ENCODE results near the gene FBXO2.

DNA sequence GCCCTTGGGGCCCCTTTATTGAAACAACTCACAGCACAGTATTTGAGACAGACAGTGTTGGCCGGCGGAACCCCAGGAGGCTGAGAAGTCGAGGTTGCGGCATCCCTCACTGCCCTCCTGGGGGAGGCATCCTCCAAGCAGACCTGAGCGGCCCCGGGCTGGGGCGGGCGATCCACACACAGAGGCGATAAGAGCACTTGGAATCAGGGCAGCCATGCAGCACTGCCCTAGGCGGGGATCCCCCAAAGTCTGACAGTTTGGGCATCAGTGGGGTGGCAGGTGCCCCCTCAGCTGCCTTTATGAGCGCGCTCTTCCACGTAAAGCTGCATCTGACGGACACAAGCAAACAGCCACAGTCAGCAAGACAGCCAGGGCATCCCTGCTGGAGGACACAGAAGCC lies 20.3 kb upstream of the FBXO2 start:
- TF ChIP-seq, protein P1, sequence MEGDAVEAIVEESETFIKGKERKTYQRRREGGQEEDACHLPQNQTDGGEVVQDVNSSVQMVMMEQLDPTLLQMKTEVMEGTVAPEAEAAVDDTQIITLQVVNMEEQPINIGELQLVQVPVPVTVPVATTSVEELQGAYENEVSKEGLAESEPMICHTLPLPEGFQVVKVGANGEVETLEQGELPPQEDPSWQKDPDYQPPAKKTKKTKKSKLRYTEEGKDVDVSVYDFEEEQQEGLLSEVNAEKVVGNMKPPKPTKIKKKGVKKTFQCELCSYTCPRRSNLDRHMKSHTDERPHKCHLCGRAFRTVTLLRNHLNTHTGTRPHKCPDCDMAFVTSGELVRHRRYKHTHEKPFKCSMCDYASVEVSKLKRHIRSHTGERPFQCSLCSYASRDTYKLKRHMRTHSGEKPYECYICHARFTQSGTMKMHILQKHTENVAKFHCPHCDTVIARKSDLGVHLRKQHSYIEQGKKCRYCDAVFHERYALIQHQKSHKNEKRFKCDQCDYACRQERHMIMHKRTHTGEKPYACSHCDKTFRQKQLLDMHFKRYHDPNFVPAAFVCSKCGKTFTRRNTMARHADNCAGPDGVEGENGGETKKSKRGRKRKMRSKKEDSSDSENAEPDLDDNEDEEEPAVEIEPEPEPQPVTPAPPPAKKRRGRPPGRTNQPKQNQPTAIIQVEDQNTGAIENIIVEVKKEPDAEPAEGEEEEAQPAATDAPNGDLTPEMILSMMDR (IDR thresholded peaks at IDR 0.05), result no peak
- no peak for TF ChIP-seq POLR2A (IDR thresholded peaks at IDR 0.05)

All from suprapubic skin (tissue), 3 donors.